ENCODE measurements around the gene RSBN1L.

GRCh38 chr7:77747178-77747577 is 50.9 kb downstream of the RSBN1L start:
- TF ChIP-seq CTCF (IDR thresholded peaks at IDR 0.05) = no peak
- no peak for TF ChIP-seq POLR2A (IDR thresholded peaks at IDR 0.05)

Data from vagina (tissue), 2 donors.